HG03045 (cell line): ENCODE measurements around the gene DCAF8.

Source experiments
- ATAC-seq: cut with Tn5 transposase; IDR thresholded peaks from one replicate; pipeline ENCODE4 v1.9.1; 2021; ENCODE audit warnings: mild to moderate bottlenecking, moderate library complexity; ENCODE audit not compliant: unreplicated experiment

DCAF8 gene

GRCh38 chr1:160227561-160227960 lies 34.8 kb downstream of the DCAF8 start:
- ATAC-seq, result no peak

GRCh38 chr1:160227034-160227433 lies 35.3 kb downstream of the DCAF8 start:
- ATAC-seq, result no peak

GRCh38 chr1:160226623-160227022 lies 35.7 kb downstream of the DCAF8 start:
- no peak for ATAC-seq

GRCh38 chr1:160225345-160225744 lies 37.0 kb downstream of the DCAF8 start:
- no peak for ATAC-seq

GRCh38 chr1:160224606-160225005 lies 37.7 kb downstream of the DCAF8 start:
- ATAC-seq, result no peak

GRCh38 chr1:160222546-160222945 lies 39.8 kb downstream of the DCAF8 start:
- no peak for ATAC-seq

- ATAC-seq, result no peak
Observed at GRCh38 chr1:160221089-160221488, 41.3 kb downstream of the DCAF8 start.

- no peak for ATAC-seq
Observed at GRCh38 chr1:160220301-160220700, 42.0 kb downstream of the DCAF8 start.

GRCh38 chr1:160219062-160219929 lies 43.1 kb downstream of the DCAF8 start:
- ATAC-seq, result no peak

- ATAC-seq, result no peak
Observed at GRCh38 chr1:160217481-160218051, 44.8 kb downstream of the DCAF8 start.

- ATAC-seq, result no peak
Observed at GRCh38 chr1:160216301-160216700, 46.0 kb downstream of the DCAF8 start.

GRCh38 chr1:160214481-160215140 lies 47.7 kb downstream of the DCAF8 start:
- ATAC-seq, result no peak

- no peak for ATAC-seq
Observed at GRCh38 chr1:160211046-160211790, 51.1 kb downstream of the DCAF8 start.

GRCh38 chr1:160210561-160210960 lies 51.8 kb downstream of the DCAF8 start:
- ATAC-seq, result no peak

- ATAC-seq, result no peak
Observed at GRCh38 chr1:160209321-160210046, 52.9 kb downstream of the DCAF8 start.

GRCh38 chr1:160208557-160209320 lies 53.6 kb downstream of the DCAF8 start:
- no peak for ATAC-seq

GRCh38 chr1:160207771-160208556 lies 54.4 kb downstream of the DCAF8 start:
- no peak for ATAC-seq

- ATAC-seq, result no peak
Observed at GRCh38 chr1:160207118-160207650, 55.2 kb downstream of the DCAF8 start.
